Trophoblast cell (in vitro differentiated cells and primary cell): ENCODE measurements around the gene BRSK1.

ENCODE experiments used
- DNase-seq, 2 donors: peaks; one replicate each; pipeline ENCODE4 v3.0.0-alpha.2; 2016
- H2AFZ ChIP-seq: 2 replicates; pipeline ENCODE4 v1.6.1; 2013; ENCODE audit warnings: low read length, moderate library complexity, mild to moderate bottlenecking; ENCODE audit not compliant: insufficient read depth, poor library complexity
- H2AK5ac ChIP-seq: 2 replicates; pipeline ENCODE4 v1.6.1; 2013; ENCODE audit warnings: mild to moderate bottlenecking, low read length
- H2BK120ac ChIP-seq: 2 replicates; pipeline ENCODE4 v1.6.1; 2013; ENCODE audit warnings: low read length, mild to moderate bottlenecking, moderate library complexity; ENCODE audit not compliant: insufficient read depth, poor library complexity
- H2BK12ac ChIP-seq: 2 replicates; pipeline ENCODE4 v1.6.1; 2013; ENCODE audit warnings: mild to moderate bottlenecking, low read length, moderate library complexity
- H2BK5ac ChIP-seq: 2 replicates; pipeline ENCODE4 v1.6.1; 2013; ENCODE audit warnings: low read length, low read depth, moderate library complexity, mild to moderate bottlenecking; ENCODE audit not compliant: poor library complexity
- H3K14ac ChIP-seq: 2 replicates; pipeline ENCODE4 v1.6.1; 2013; ENCODE audit warnings: mild to moderate bottlenecking, low read length
- H3K18ac ChIP-seq: 2 replicates; pipeline ENCODE4 v1.6.1; 2013; ENCODE audit warnings: mild to moderate bottlenecking, low read length
- H3K23ac ChIP-seq: 2 replicates; pipeline ENCODE4 v1.6.1; 2013; ENCODE audit warnings: low read length
- H3K27ac ChIP-seq: 2 replicates; pipeline ENCODE4 v1.5.1; 2013; ENCODE audit warnings: low read depth, mild to moderate bottlenecking, inconsistent platforms, low read length, moderate library complexity
- H3K27me3 ChIP-seq: 2 replicates; pipeline ENCODE4 v1.6.1; 2013; ENCODE audit warnings: inconsistent platforms, mild to moderate bottlenecking, low read length, moderate library complexity; ENCODE audit not compliant: insufficient read depth
- H3K36me3 ChIP-seq, 2 experiments: 1 replicate in 1 of 2; 2 replicates in 1 of 2; pipeline ENCODE4 v1.6.1; 2013; ENCODE audit warnings: low read length in 2 of 2, mild to moderate bottlenecking in 2 of 2, moderate library complexity in 1 of 2; ENCODE audit not compliant: insufficient read depth in 2 of 2, control insufficient read depth in 1 of 2
- H3K4ac ChIP-seq: 2 replicates; pipeline ENCODE4 v1.6.1; 2013; ENCODE audit warnings: low read depth, mild to moderate bottlenecking, low read length, moderate library complexity
- H3K4me1 ChIP-seq, 2 experiments: 1 replicate in 1 of 2; 2 replicates in 1 of 2; pipeline ENCODE4 v1.6.1; 2013; ENCODE audit warnings: low read length in 2 of 2, mild to moderate bottlenecking in 2 of 2, moderate library complexity in 1 of 2; ENCODE audit not compliant: insufficient read depth in 2 of 2, control insufficient read depth in 1 of 2
- H3K4me2 ChIP-seq: 2 replicates; pipeline ENCODE4 v1.6.1; 2013; ENCODE audit warnings: inconsistent platforms, mild to moderate bottlenecking, low read length, moderate library complexity
- H3K4me3 ChIP-seq: 2 replicates; pipeline ENCODE4 v1.5.1; 2013; ENCODE audit warnings: mild to moderate bottlenecking, low read depth, low read length, inconsistent platforms
- H3K79me1 ChIP-seq: one replicate; pipeline ENCODE4 v1.6.1; 2013; ENCODE audit warnings: low read length
- H3K79me2 ChIP-seq: 2 replicates; pipeline ENCODE4 v1.6.1; 2013; ENCODE audit warnings: low read length, mild to moderate bottlenecking; ENCODE audit not compliant: control insufficient read depth, insufficient read depth, poor library complexity
- H3K9ac ChIP-seq: 2 replicates; pipeline ENCODE4 v1.6.1; 2013; ENCODE audit warnings: mild to moderate bottlenecking, low read length
- H3K9me3 ChIP-seq: 2 replicates; pipeline ENCODE4 v1.6.1; 2013; ENCODE audit warnings: low read depth, mild to moderate bottlenecking, control low read depth, inconsistent platforms, low read length; ENCODE audit not compliant: insufficient read depth
- H4K12ac ChIP-seq: 2 replicates; pipeline ENCODE4 v1.6.1; 2013; ENCODE audit warnings: low read depth, mild to moderate bottlenecking, low read length, moderate library complexity
- H4K8ac ChIP-seq: 2 replicates; pipeline ENCODE4 v1.6.1; 2013; ENCODE audit warnings: low read depth, mild to moderate bottlenecking, low read length, moderate library complexity
- H4K91ac ChIP-seq: one replicate; pipeline ENCODE4 v1.6.1; 2013; ENCODE audit warnings: low read depth, mild to moderate bottlenecking, low read length, moderate library complexity
- WGBS: extraction: QIAGEN DNeasy Blood & Tissue Kit; methylation state at CpG from one replicate; pipeline ENCODE4 v1.1.7; 2013; ENCODE audit warnings: missing lambda C conversion rate; ENCODE audit not compliant: insufficient read length, insufficient coverage; ENCODE audit errors: extremely low coverage; 5-methylcytosine and 5-hydroxymethylcytosine counted together

BRSK1 gene

GRCh38 chr19:55279340-55279739, 4.5 kb upstream of the BRSK1 start:
- Histone ChIP-seq H2BK12ac (no peak overlapping the region), H3K27me3 (no peaks in the 10 kb centered on the region), H4K8ac (peak overlapping the region; percentile 82), H3K18ac (no peak overlapping the region), H3K23ac (no peak overlapping the region), H2AK5ac (no peak overlapping the region), H2BK120ac (no peak overlapping the region), H3K27ac (no peak overlapping the region), H3K4me2 (peak overlapping the region; percentile 64), H3K4me3 (peak overlapping the region; percentile 92), H3K36me3 (peaks cover 12 to 16% of the 10 kb centered on the region in 2 experiments), H3K14ac (no peak overlapping the region), H3K9me3 (no peaks in the 10 kb centered on the region), H3K4me1 (peaks cover 0 to 5% of the 10 kb centered on the region in 2 experiments), H3K4ac (peak overlapping the region; percentile 25), H3K79me1 (peaks cover 3% of the 10 kb centered on the region), H4K91ac (peak overlapping the region; percentile 1), H3K9ac (peak overlapping the region; percentile 62), H3K79me2 (no peaks in the 10 kb centered on the region), H2BK5ac (no peak overlapping the region), H2AFZ (no peak overlapping the region), H4K12ac (no peak overlapping the region)
- no peak for DNase-seq
- no CpG with 5 or more reads among the region's 23 CpGs for WGBS

GRCh38 chr19:55279770-55280643, 3.8 kb upstream of the BRSK1 start, which contains the start of gene HSPBP1:
TSS of gene HSPBP1 (minus strand) at chr19:55280110. CDS start at chr19:55279608, 502 bp downstream.
- no peak within 1 kb of the TSS for H3K27ac ChIP-seq
- H3K9ac ChIP-seq = peak within 1 kb of the TSS; percentile 62
- peak within 1 kb of the TSS; percentile 64 for H3K4me2 ChIP-seq
- peak within 1 kb of the TSS; percentile 29 for H3K14ac ChIP-seq
- H3K23ac ChIP-seq = no peak within 1 kb of the TSS
- peaks cover 10 to 12% of the 10 kb centered on the region in 2 experiments for H3K36me3 ChIP-seq
- peaks cover 3% of the 10 kb centered on the region for H3K79me1 ChIP-seq
- H3K18ac ChIP-seq = no peak within 1 kb of the TSS
- H4K8ac ChIP-seq = peak within 1 kb of the TSS; percentile 82
- H2BK5ac ChIP-seq = no peak within 1 kb of the TSS
- no CpG with 5 or more reads among the region's 52 CpGs for WGBS
- H3K9me3 ChIP-seq = no peaks in the 10 kb centered on the region
- peak within 1 kb of the TSS; percentile 22 for H4K12ac ChIP-seq
- H3K4me1 ChIP-seq = peaks cover 3 to 9% of the 10 kb centered on the region in 2 experiments
- H3K79me2 ChIP-seq = no peaks in the 10 kb centered on the region
- H2BK12ac ChIP-seq = peak within 1 kb of the TSS; percentile 16
- no peaks in the 10 kb centered on the region for H3K27me3 ChIP-seq
- peak within 1 kb of the TSS; percentile 25 for H3K4ac ChIP-seq
- H2AK5ac ChIP-seq = no peak within 1 kb of the TSS
- peak within 1 kb of the TSS; percentile 21 for H4K91ac ChIP-seq
- H2AFZ ChIP-seq = peak within 1 kb of the TSS; percentile 28
- H2BK120ac ChIP-seq = no peak within 1 kb of the TSS
- DNase-seq = peak; percentile 91 to 94
- H3K4me3 ChIP-seq = peak within 1 kb of the TSS; percentile 92

- Histone ChIP-seq H3K27me3 (no peaks in the 10 kb centered on the region), H3K4me3 (peak overlapping the region; percentile 32), H4K91ac (peak overlapping the region; percentile 37), H4K8ac (peak overlapping the region; percentile 51), H3K4me2 (peak overlapping the region; percentile 56), H2AFZ (no peak overlapping the region), H2AK5ac (peak overlapping the region; percentile 50), H2BK120ac (no peak overlapping the region), H4K12ac (no peak overlapping the region), H3K79me1 (peaks cover 3% of the 10 kb centered on the region), H3K36me3 (peaks cover 9 to 14% of the 10 kb centered on the region in 2 experiments), H3K18ac (peak overlapping the region; percentile 43), H3K27ac (no peak overlapping the region), H3K9ac (no peak overlapping the region), H3K4me1 (peaks cover 3 to 6% of the 10 kb centered on the region in 2 experiments), H2BK5ac (no peak overlapping the region), H3K9me3 (peaks cover 4% of the 10 kb centered on the region), H2BK12ac (no peak overlapping the region), H3K14ac (peak overlapping the region; percentile 33), H3K4ac (no peak overlapping the region), H3K23ac (no peak overlapping the region), H3K79me2 (no peaks in the 10 kb centered on the region)
- WGBS = no CpG with 5 or more reads among the region's 16 CpGs
- no peak for DNase-seq
Observed at GRCh38 chr19:55284405-55285058, 735 bp downstream of the BRSK1 start.

GRCh38 chr19:55285229-55285890, 1.6 kb downstream of the BRSK1 start:
- Histone ChIP-seq H2AFZ (no peak overlapping the region), H4K91ac (no peak overlapping the region), H3K18ac (peak overlapping the region; percentile 35), H3K4me1 (peaks cover 3 to 6% of the 10 kb centered on the region in 2 experiments), H3K14ac (no peak overlapping the region), H3K4me3 (no peak overlapping the region), H2BK120ac (no peak overlapping the region), H3K79me1 (peaks cover 3% of the 10 kb centered on the region), H3K9ac (no peak overlapping the region), H2AK5ac (no peak overlapping the region), H4K8ac (no peak overlapping the region), H3K4ac (no peak overlapping the region), H4K12ac (no peak overlapping the region), H3K79me2 (no peaks in the 10 kb centered on the region), H3K27ac (no peak overlapping the region), H3K27me3 (no peaks in the 10 kb centered on the region), H2BK12ac (no peak overlapping the region), H3K9me3 (peaks cover 4% of the 10 kb centered on the region), H3K23ac (no peak overlapping the region), H3K4me2 (peak overlapping the region; percentile 6), H3K36me3 (peaks cover 9 to 14% of the 10 kb centered on the region in 2 experiments), H2BK5ac (no peak overlapping the region)
- no CpG with 5 or more reads among the region's 18 CpGs for WGBS
- DNase-seq = no peak
